HG02571 (cell line): ENCODE data around the gene FAT4.

Source experiments
- ATAC-seq: cut with Tn5 transposase; IDR thresholded peaks from one replicate; pipeline ENCODE4 v1.9.1; 2021; ENCODE audit warnings: mild to moderate bottlenecking, moderate library complexity; ENCODE audit not compliant: unreplicated experiment

FAT4 gene

GRCh38 chr4:125314676-125315575, at the start of gene FAT4:
FAT4 (plus strand) TSS chr4:125314955; CDS start chr4:125316412, 1,457 bp downstream.
- ATAC-seq: peak; percentile 60

GRCh38 chr4:125265846-125266245, 48.9 kb upstream of the FAT4 start:
- no peak for ATAC-seq

- ATAC-seq: no peak
These were observed 47.7 kb upstream of the FAT4 start for GRCh38 chr4:125266901-125267604.

- no peak for ATAC-seq
These were observed 47.1 kb upstream of the FAT4 start for GRCh38 chr4:125267630-125268029.

- no peak for ATAC-seq
These were observed 46.5 kb upstream of the FAT4 start for GRCh38 chr4:125268068-125268755.

GRCh38 chr4:125276811-125277210, 37.9 kb upstream of the FAT4 start:
- ATAC-seq: no peak

GRCh38 chr4:125277790-125278189, 37.0 kb upstream of the FAT4 start:
- no peak for ATAC-seq

- no peak for ATAC-seq
These were observed 33.8 kb upstream of the FAT4 start for GRCh38 chr4:125280892-125281403.

GRCh38 chr4:125283707-125284279, 31.0 kb upstream of the FAT4 start:
- ATAC-seq: no peak

GRCh38 chr4:125297116-125297515, 17.6 kb upstream of the FAT4 start:
- no peak for ATAC-seq

- no peak for ATAC-seq
These were observed 11.7 kb upstream of the FAT4 start for GRCh38 chr4:125303058-125303457.

GRCh38 chr4:125303821-125304220, 10.9 kb upstream of the FAT4 start:
- ATAC-seq: no peak

- no peak for ATAC-seq
These were observed 8.6 kb upstream of the FAT4 start for GRCh38 chr4:125306112-125306511.

- ATAC-seq: no peak
These were observed 8.2 kb upstream of the FAT4 start for GRCh38 chr4:125306533-125306932.

- no peak for ATAC-seq
These were observed 3.3 kb upstream of the FAT4 start for GRCh38 chr4:125311503-125311902.

GRCh38 chr4:125313497-125313896, 1.3 kb upstream of the FAT4 start:
- peak; percentile 50 for ATAC-seq

- no peak for ATAC-seq
These were observed 627 bp upstream of the FAT4 start for GRCh38 chr4:125313989-125314667.

GRCh38 chr4:125315576-125316400, 1.0 kb downstream of the FAT4 start:
- ATAC-seq: no peak

- ATAC-seq: no peak
These were observed 1.6 kb downstream of the FAT4 start for GRCh38 chr4:125316401-125316790.
